GM21825 (cell line): ENCODE data around the gene RETSAT.

Source experiments
- ATAC-seq: cut with Tn5 transposase; IDR thresholded peaks from one replicate; pipeline ENCODE4 v1.9.1; 2021; ENCODE audit warnings: mild to moderate bottlenecking, moderate library complexity; ENCODE audit not compliant: unreplicated experiment

The RETSAT gene

DNA sequence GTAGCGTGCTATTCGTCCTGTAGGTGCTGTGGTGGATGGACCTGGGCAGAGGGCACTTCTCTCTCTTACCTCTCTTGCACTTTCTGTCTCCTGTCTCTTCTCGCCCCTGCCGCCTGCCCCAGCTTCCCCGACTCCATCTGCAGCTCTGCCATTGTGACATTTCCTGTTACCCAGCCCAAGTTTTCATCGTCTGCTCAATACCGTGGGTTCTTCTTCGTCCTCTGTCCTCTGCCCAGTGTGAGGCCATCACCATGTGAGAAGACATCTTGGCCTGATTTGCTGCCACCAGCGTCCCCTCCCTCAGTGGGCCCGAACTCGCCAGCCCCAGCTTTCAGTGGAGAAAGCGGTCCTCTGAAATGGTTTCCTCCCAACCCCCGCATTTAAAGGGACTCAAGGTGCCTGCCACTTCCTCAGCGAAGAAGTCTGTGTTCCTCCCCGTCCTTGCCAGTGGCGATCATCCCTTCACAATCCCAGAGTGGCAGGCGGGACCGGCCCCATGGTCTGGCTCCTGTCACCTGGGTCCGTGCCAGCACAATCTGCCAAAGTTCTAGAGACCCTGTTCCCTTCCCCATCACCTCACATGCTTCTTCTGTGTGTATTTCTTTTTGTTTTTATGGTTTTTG, 44.5 kb downstream of the RETSAT start:
- no peak for ATAC-seq

DNA sequence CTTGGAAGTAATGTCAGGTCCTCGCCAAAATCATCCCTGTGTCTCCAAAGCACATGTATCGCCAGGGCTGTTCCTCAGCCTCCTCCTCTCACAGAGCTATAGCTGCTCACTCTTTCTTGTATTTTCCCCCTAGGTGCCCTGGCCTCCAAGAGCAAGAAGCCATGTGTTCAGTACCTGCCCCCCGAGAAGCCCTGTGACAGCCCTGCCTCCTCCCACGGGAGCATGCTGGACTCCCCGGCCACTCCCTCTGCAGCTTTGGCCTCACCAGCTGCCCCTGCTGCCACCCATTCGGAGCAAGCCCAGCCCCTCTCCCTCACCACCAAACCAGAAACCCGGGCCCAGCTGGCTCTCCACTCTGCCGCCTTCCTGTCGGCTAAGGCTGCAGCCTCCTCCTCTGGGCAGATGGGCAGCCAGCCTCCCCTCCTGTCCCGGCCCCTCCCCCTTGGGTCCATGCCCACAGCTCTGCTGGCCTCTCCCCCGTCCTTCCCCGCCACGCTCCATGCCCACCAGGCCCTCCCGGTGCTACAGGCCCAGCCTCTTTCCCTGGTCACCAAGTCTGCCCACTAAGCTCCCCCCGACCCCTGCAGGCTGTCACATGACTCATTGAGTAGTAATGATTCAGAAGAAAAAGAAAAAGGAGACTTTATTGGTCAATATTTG, 45.3 kb downstream of the RETSAT start:
- no peak for ATAC-seq

DNA sequence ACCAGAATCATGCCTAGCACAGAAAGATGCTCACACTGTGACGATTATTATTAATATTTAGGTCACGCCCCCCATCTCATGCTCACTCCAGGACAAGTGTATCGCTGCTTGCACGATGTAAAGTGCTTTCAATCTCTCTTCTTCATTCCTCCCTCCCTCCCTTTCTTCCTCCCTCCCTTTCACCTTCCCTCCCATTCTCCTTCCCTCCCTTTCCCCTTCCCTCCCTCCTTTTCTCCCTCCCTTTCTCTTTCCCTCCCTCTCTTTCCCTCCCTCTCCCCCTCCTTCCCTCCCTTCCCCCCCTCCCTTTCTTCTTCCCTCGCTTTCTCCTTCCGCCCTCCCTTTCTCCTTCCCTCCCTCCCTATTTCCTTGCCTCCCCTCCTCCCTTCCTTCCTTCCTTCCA, 46.1 kb downstream of the RETSAT start:
- no peak for ATAC-seq

DNA sequence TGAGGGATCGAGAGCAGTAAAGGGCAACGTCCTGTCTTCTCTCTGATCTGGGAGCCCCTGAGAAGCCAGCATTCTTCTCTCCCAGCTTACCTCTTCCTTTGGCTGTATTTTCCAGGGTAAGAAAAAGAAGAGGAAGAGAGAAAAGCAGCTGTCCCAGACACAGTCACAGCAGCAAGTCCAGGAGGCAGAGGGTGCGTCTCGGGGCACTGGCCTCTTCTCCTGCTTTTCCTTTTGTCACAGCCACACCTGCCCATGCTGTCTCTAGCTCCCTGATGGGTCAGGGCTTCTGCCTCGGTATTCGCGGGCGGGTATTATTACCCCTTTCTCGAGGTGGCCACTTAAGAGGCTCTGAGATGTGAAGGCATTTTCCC, 46.8 kb downstream of the RETSAT start:
- ATAC-seq = no peak

DNA sequence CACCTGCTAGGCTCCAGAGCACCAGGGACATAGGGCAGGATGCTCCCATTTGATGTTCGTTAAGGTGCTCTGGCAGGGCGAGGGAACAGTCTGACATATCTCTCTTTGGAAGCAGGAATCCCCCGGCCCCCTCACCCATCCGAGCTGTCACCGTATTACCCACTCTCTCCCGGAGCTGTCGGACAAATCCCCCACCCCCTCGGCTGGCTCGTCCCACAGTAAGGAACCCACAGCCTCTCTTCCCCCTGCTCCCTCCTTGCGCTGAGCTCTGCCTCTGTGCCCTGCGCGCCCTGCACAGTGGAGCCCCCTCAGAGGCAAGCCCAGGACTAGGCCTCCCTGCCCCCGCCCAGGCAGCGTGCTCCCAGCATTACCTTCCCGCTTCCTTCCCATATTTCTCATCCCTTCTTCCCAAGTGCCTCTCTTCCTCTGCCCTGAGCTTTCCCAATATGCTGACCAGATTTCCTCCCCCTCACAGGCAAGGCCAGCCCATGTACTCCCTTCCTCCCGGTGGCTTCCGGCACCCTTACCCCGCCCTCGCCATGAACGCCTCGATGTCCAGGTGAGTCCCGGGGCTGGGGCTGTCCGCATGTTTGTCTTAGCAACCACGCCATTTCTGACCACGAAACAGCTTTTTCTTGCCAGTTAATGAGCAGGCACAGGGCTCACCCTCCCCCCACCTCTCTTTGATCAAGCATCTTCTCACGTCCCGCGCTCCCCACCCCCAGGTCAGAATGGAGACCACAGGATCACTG, 50.4 kb downstream of the RETSAT start:
- no peak for ATAC-seq

DNA sequence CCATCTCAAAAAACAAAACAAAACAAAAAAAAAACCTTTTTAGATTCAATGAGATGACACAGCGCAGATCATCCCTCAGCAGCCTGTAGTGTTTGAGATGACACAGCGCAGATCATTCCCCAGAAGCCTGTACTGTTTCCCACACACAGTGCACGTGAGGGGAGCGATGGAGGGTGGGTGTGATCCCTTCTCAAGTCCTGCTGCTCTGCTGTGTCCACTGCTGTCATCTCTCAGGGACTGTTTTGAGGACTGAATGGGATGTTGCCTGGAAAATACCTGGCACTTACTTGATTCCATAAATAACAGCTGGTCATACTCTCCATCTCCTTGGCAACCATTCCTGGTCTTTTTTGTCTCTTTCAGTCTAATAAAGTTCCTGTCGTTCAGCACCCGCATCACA, 52.2 kb downstream of the RETSAT start:
- no peak for ATAC-seq
